K562 (cell line): ENCODE results near the gene MPPED1. TPM values are rescaled to one million over a fixed set of nuclear protein-coding genes. Genes with fewer than 3 reads are reported as not detected.

Experiments used
- ATF7 ChIP-seq: fragments of 450-650 bp; IDR thresholded peaks from 2 replicates; pipeline ENCODE4 v1.7.1; 2014; ENCODE audit warnings: mild to moderate bottlenecking, moderate library complexity
- EGR1 ChIP-seq: fragments of 450-650 bp; conservative IDR thresholded peaks from 2 replicates; pipeline ENCODE4 v1.6.1; 2017; ENCODE audit warnings: mild to moderate bottlenecking
- EHMT2 ChIP-seq: fragments of 450-650 bp; IDR thresholded peaks from 2 replicates; pipeline ENCODE4 v1.6.1; 2018; ENCODE audit warnings: antibody characterized with exemption
- L3MBTL2 ChIP-seq: fragments of 450-650 bp; IDR thresholded peaks from 2 replicates; pipeline ENCODE4 v1.6.1; 2016; ENCODE audit warnings: mild to moderate bottlenecking, moderate library complexity
- SMARCA4 ChIP-seq: fragments of 450-650 bp; IDR thresholded peaks from 2 replicates; pipeline ENCODE4 v1.6.1; 2016
- SRSF3 ChIP-seq: fragments of 200-400 bp; formaldehyde crosslinking; IDR thresholded peaks from 2 replicates; pipeline ENCODE4 v1.6.1; 2016; ENCODE audit warnings: mild to moderate bottlenecking, low read length, moderate library complexity; ENCODE audit not compliant: insufficient read depth
- ZNF280B ChIP-seq: fragments of 250-450 bp; sonication (Bioruptor Pico); IDR thresholded peaks from 2 replicates; pipeline ENCODE4 v1.5.1; 2021; ENCODE audit warnings: mild to moderate bottlenecking
- ZNF639 ChIP-seq, 2 experiments: fragments of 200-800 bp in 1 of 2; sonication (Bioruptor generic) in 1 of 2; sonication (generic) in 1 of 2; formaldehyde crosslinking in 1 of 2; IDR thresholded peaks in 1 of 2; conservative IDR thresholded peaks in 1 of 2; 2 replicates each; pipeline versions ENCODE4 v1.5.0 to v1.6.1; 2016 to 2020; ENCODE audit warnings: missing compliant biosample characterization in 1 of 2, missing genetic modification characterization in 1 of 2, missing genetic modification reagents in 1 of 2
- ZNF717 ChIP-seq: fragments of 250-450 bp; sonication (Bioruptor Pico); IDR thresholded peaks from 2 replicates; pipeline ENCODE4 v1.5.0; 2021
- polyA plus RNA-seq, 8 experiments: library from polyadenylated mRNA; depleted of rRNA in 4 of 8; stranded (reverse) in 5 of 8; unstranded in 3 of 8; fragments of >200 nt; fragmentation: Nextera tagmentation in 2 of 8; fragmentation: Illumina TruSeq in 1 of 8; extraction: Ambion mirVana in 2 of 8; extraction: Trizol in 1 of 8; gene quantifications; 2 replicates each; pipeline versions ENCODE4 v1.2.1 to v1.2.3, GENCODE V29; 2011 to 2014; ENCODE audit warnings: inconsistent platforms in 1 of 8, missing spikeins in 1 of 8
- total RNA-seq, 7 experiments: library from RNA; depleted of rRNA in 6 of 7; stranded (reverse); fragments of >200 nt in 6 of 7; fragmentation: Illumina TruSeq in 2 of 7; extraction: Trizol in 2 of 7; gene quantifications; 2 replicates each; pipeline versions ENCODE4 v1.2.1 to v1.2.3, GENCODE V29; 2011 to 2021; ENCODE audit warnings: low replicate concordance in 1 of 7
- TF ChIP-seq, protein P1 (sequence below): sonication (generic); formaldehyde crosslinking; IDR thresholded peaks from 2 replicates; pipeline ENCODE4 v1.8.0; 2022; ENCODE audit warnings: missing genetic modification reagents, mild to moderate bottlenecking, moderate library complexity, borderline replicate concordance
- TF ChIP-seq, protein P2 (sequence below): fragments of 150-350 bp; IDR thresholded peaks from 2 replicates; pipeline ENCODE4 v1.6.1; 2014; ENCODE audit warnings: low read depth, mild to moderate bottlenecking, low read length, borderline replicate concordance

MPPED1 gene
- total and polyA plus RNA-seq, 9 of the 15 experiments (the other 6 are each of a cell fraction or from before 2014, with no cell fraction given), result not detected

DNA sequence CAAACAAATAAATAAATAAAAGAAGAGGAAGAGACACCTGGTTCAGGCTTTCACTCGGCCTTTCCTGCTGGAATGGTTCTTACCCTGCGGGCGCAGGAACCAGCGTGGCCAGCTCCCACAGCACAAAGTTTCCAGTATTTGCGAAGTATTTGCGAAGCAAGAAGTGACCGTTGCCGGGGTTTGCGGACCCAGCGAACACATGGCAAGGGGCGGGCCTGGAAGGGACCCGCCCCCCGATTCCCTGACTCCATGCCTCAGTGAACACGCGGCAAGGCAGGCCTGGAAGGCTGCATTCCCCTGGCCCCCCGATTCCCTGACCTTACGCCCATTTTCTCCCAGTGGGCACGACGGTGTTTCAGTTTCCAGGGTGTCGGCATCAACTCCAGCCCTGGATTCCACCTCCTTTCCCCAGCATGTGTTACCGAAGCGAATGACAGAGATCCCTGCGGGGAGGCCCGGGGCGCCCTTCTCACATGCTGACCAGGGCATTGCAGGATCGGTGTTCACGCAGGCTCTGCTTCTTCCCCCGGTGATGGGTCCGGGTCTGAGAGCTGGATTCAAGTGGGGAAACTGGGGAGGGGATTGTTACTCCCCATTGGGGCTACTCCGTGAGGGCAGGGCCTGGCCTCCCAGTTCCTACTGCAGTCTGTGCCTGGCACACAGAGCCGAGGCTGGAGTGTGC lies 102.8 kb downstream of the MPPED1 start (continued):
- TF ChIP-seq SMARCA4, result no peak
- TF ChIP-seq ATF7, result no peak
- TF ChIP-seq, protein P1, sequence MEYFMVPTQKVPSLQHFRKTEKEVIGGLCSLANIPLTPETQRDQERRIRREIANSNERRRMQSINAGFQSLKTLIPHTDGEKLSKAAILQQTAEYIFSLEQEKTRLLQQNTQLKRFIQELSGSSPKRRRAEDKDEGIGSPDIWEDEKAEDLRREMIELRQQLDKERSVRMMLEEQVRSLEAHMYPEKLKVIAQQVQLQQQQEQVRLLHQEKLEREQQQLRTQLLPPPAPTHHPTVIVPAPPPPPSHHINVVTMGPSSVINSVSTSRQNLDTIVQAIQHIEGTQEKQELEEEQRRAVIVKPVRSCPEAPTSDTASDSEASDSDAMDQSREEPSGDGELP (CRISPR knock-in tag), result no peak
- no peak for TF ChIP-seq ZNF280B (CRISPR knock-in tag)
- no peak for TF ChIP-seq ZNF639 (CRISPR knock-in tag; conservative IDR thresholded peaks at IDR 0.05 in 1 of 2, IDR thresholded peaks at IDR 0.05 in 1 of 2)
- TF ChIP-seq EGR1, result no peak
- no peak for TF ChIP-seq ZNF717
- no peak for TF ChIP-seq EHMT2
- TF ChIP-seq L3MBTL2, result no peak
- TF ChIP-seq SRSF3, result no peak
- TF ChIP-seq, protein P2, sequence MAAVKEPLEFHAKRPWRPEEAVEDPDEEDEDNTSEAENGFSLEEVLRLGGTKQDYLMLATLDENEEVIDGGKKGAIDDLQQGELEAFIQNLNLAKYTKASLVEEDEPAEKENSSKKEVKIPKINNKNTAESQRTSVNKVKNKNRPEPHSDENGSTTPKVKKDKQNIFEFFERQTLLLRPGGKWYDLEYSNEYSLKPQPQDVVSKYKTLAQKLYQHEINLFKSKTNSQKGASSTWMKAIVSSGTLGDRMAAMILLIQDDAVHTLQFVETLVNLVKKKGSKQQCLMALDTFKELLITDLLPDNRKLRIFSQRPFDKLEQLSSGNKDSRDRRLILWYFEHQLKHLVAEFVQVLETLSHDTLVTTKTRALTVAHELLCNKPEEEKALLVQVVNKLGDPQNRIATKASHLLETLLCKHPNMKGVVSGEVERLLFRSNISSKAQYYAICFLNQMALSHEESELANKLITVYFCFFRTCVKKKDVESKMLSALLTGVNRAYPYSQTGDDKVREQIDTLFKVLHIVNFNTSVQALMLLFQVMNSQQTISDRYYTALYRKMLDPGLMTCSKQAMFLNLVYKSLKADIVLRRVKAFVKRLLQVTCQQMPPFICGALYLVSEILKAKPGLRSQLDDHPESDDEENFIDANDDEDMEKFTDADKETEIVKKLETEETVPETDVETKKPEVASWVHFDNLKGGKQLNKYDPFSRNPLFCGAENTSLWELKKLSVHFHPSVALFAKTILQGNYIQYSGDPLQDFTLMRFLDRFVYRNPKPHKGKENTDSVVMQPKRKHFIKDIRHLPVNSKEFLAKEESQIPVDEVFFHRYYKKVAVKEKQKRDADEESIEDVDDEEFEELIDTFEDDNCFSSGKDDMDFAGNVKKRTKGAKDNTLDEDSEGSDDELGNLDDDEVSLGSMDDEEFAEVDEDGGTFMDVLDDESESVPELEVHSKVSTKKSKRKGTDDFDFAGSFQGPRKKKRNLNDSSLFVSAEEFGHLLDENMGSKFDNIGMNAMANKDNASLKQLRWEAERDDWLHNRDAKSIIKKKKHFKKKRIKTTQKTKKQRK, result no peak
